HEK293T (cell line): ENCODE results near the gene PLGRKT.

Experiments
- BHLHE40 ChIP-seq: fragments of 450-650 bp; IDR thresholded peaks from 2 replicates; pipeline ENCODE4 v1.6.1; 2016; ENCODE audit warnings: mild to moderate bottlenecking, moderate library complexity, borderline replicate concordance
- FOXM1 ChIP-seq: fragments of 450-650 bp; IDR thresholded peaks from 2 replicates; pipeline ENCODE4 v1.6.1; 2017; ENCODE audit warnings: mild to moderate bottlenecking, borderline replicate concordance
- HDGF ChIP-seq: fragments of 450-650 bp; IDR thresholded peaks from 2 replicates; pipeline ENCODE4 v1.6.1; 2017; ENCODE audit warnings: antibody characterized with exemption, borderline replicate concordance
- NFRKB ChIP-seq: fragments of 450-650 bp; IDR thresholded peaks from 2 replicates; pipeline ENCODE4 v1.6.1; 2016; ENCODE audit warnings: mild to moderate bottlenecking, moderate library complexity
- SUZ12 ChIP-seq: fragments of 450-650 bp; IDR thresholded peaks from 2 replicates; pipeline ENCODE4 v1.6.1; 2016; ENCODE audit warnings: mild to moderate bottlenecking
- TARDBP ChIP-seq: fragments of 450-650 bp; IDR thresholded peaks from 2 replicates; pipeline ENCODE4 v1.6.1; 2016
- ZNF384 ChIP-seq: fragments of 450-650 bp; IDR thresholded peaks from 2 replicates; pipeline ENCODE4 v1.6.1; 2016

- TF ChIP-seq ZNF384: no peak
- no peak for TF ChIP-seq FOXM1
- no peak for TF ChIP-seq SUZ12
- no peak for TF ChIP-seq BHLHE40
- TF ChIP-seq TARDBP: no peak
- no peak for TF ChIP-seq HDGF
- no peak for TF ChIP-seq NFRKB
Measured at GRCh38 chr9:5375790-5376477, 61.8 kb downstream of the PLGRKT start.
